ENCODE results near the gene ZNF536. TPM values are rescaled to one million over a fixed set of nuclear protein-coding genes. Genes with fewer than 3 reads are reported as not detected.

Gene ZNF536
- total and polyA plus RNA-seq, 2 of the 4 experiments (the other 2 are of a cell fraction), result not detected

DNA sequence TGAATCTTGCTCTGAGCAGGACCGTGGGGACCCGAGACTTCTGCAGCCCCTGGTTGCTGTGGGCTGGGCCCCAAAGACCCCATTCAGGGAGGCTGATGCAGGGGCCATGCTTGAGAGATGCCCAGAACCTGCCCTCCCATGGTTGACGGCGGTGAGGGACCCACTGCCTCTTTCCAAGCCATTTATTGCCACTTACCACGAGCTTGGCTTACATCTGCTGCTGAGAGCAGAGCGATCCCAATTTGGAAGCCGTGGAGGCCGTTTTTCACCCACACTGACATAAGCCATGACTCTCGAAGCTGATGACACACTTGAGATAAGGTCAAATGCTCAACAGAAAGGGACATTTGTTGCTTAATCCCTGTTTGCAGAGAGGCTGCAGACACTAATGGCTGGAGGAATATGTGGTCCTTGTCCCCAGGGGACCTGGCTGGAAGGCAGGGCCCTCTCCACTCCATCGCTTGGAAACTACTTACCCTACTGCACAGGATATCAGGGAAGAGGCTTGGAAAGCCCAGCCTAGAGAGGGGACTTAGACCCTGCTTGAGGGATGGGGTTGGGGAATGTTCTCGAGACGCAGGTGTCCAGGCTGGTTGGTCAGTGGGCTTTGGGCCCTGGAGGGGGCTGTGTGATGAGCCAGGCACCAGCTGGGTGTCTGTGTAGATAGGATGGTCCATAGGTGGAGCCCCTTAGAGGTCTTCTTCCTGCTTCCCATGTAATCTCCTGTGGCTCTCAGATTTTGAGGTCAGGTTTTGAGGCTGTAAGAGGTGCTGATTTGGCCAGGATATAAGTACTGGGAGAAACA, 15.3 kb downstream of the ZNF536 start:
- Histone ChIP-seq H2AFZ (replicated peaks; ENCODE audit: low read length, poor library complexity) (no peak overlapping the region), H4K8ac (ENCODE audit: low read depth in 2 of 2, low read length in 2 of 2) (no peak overlapping the region), H2BK120ac (ENCODE audit: low read depth, low read length) (no peak overlapping the region), H3K36me3 (ENCODE audit: control insufficient read depth, insufficient read depth, low read length) (no peaks in the 10 kb centered on the region), H3K4me2 (ENCODE audit: low read depth, low read length) (no peak overlapping the region), H3K56ac (ENCODE audit: extremely low read depth, insufficient read depth, low read length) (no peak overlapping the region), H3K27ac (ENCODE audit: insufficient read depth, low read length) (no peak overlapping the region), H2BK5ac (ENCODE audit: low read depth, low read length, poor library complexity, severe bottlenecking) (no peak overlapping the region), H3K18ac (ENCODE audit: low read depth, low read length) (no peak overlapping the region), H3K14ac (replicated peaks; ENCODE audit: low read depth, low read length) (no peak overlapping the region), H2AK5ac (ENCODE audit: low read depth, low read length) (no peak overlapping the region), H4K5ac (ENCODE audit: low read depth, low read length) (no peak overlapping the region), H4K91ac (ENCODE audit: insufficient read depth, low read depth, low read length) (no peak overlapping the region), H3K4ac (ENCODE audit: low read depth, low read length) (no peak overlapping the region), H2BK15ac (ENCODE audit: low read depth, low read length) (no peak overlapping the region), H3K4me3 (ENCODE audit: insufficient read depth, low read depth, low read length) (no peak overlapping the region), H2AK9ac (replicated peaks; ENCODE audit: low read depth, low read length, poor library complexity) (no peak overlapping the region), H3K9ac (ENCODE audit: low read depth, low read length) (no peak overlapping the region), H3K9me1 (ENCODE audit: insufficient read depth, low read length) (no peaks in the 10 kb centered on the region), H3K23ac (ENCODE audit: low read depth, low read length) (no peak overlapping the region), H3K27me3 (ENCODE audit: control insufficient read depth, insufficient read depth, low read length) (no peaks in the 10 kb centered on the region), H4K20me1 (ENCODE audit: insufficient read depth, low read length) (no peaks in the 10 kb centered on the region), H3K9me3 (ENCODE audit: control insufficient read depth, insufficient read depth, low read length) (peaks cover 34% of the 10 kb centered on the region), H3K79me1 (ENCODE audit: low read depth in 1 of 2, low read length in 2 of 2) (no peaks in the 10 kb centered on the region), H3K4me1 (ENCODE audit: control insufficient read depth, insufficient read depth, low read length) (no peaks in the 10 kb centered on the region), H2BK20ac (ENCODE audit: low read depth, low read length) (no peak overlapping the region)
- BruUV-seq (replicated peaks), result no TSS peak
- in situ Hi-C loops (cut with MboI; ENCODE audit: low sequenced_read_pairs), result no loop called here
- DNase-seq, result no peak
- POLR2A ChIA-PET (ENCODE audit: unreplicated experiment), result no interaction called here
- CTCF ChIA-PET, result no interaction called here
- WGBS, 2 experiments (ENCODE audit: extremely low coverage in 2 of 2, insufficient read length in 1 of 2), result 47% methylated on average over 3 of the region's 12 CpGs; no CpG with 5 or more reads in 1 of the 2 experiments
- no peak for TF ChIP-seq MXI1 (IDR thresholded peaks at IDR 0.05; ENCODE audit: borderline replicate concordance, low read depth, low read length)
- no peak for TF ChIP-seq MAZ (IDR thresholded peaks at IDR 0.05; ENCODE audit: borderline replicate concordance, low read depth, low read length)
- no peak for TF ChIP-seq NFE2L2 (IDR thresholded peaks at IDR 0.05; ENCODE audit: low read depth, low read length)
- TF ChIP-seq RCOR1 (IDR thresholded peaks at IDR 0.05; ENCODE audit: insufficient replicate concordance, low read length), result no peak
- no peak for TF ChIP-seq BHLHE40 (IDR thresholded peaks at IDR 0.05; ENCODE audit: low read depth, low read length)
- TF ChIP-seq FOS (IDR thresholded peaks at IDR 0.05; ENCODE audit: low read depth, low read length), result no peak
- no peak for TF ChIP-seq SMC3 (IDR thresholded peaks at IDR 0.05; ENCODE audit: low read depth, low read length)
- TF ChIP-seq, protein P1, sequence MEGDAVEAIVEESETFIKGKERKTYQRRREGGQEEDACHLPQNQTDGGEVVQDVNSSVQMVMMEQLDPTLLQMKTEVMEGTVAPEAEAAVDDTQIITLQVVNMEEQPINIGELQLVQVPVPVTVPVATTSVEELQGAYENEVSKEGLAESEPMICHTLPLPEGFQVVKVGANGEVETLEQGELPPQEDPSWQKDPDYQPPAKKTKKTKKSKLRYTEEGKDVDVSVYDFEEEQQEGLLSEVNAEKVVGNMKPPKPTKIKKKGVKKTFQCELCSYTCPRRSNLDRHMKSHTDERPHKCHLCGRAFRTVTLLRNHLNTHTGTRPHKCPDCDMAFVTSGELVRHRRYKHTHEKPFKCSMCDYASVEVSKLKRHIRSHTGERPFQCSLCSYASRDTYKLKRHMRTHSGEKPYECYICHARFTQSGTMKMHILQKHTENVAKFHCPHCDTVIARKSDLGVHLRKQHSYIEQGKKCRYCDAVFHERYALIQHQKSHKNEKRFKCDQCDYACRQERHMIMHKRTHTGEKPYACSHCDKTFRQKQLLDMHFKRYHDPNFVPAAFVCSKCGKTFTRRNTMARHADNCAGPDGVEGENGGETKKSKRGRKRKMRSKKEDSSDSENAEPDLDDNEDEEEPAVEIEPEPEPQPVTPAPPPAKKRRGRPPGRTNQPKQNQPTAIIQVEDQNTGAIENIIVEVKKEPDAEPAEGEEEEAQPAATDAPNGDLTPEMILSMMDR (conservative IDR thresholded peaks at IDR 0.05; ENCODE audit: low read depth, low read length), result no peak
- TF ChIP-seq POLR2A (IDR thresholded peaks at IDR 0.05; ENCODE audit: low read depth, low read length), result no peak
- TF ChIP-seq CHD1 (IDR thresholded peaks at IDR 0.05; ENCODE audit: low read depth, low read length), result no peak
- dilution Hi-C loops (cut with HindIII; ENCODE audit: low sequenced_read_pairs, unreplicated experiment), result no loop called here
- ATAC-seq (ENCODE audit: low read depth), result no peak
- intact Hi-C loops (cut with micrococcal nuclease), result no loop called here

All from IMR-90 (cell line).